GM12801 (cell line): ENCODE measurements around the gene PTCH1.

Experiments used
- TF ChIP-seq, protein P1 (sequence below): IDR thresholded peaks from one replicate; pipeline ENCODE4 v1.5.1; 2011; ENCODE audit warnings: control low read depth; ENCODE audit not compliant: insufficient read length; ENCODE audit errors: extremely low read depth

PTCH1 gene

DNA sequence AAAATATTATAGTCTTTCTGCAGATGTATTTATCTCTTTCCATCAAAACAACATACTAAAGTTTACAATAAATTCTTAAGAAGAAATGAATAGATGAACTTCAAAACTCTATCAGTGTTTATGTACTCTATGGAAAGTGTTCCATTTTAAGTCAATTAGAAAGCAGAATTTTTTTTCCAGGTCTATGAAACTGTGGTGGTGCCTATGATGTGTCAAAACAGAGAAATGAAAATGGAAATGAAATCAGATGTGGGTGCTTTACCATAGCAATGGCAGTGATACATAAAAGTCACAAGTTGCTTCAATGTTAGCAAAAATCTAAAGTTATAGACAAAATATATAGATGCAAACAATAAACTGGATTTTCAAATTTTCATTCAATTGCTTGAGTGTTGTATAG, 97.3 kb downstream of the PTCH1 start:
- TF ChIP-seq, protein P1, sequence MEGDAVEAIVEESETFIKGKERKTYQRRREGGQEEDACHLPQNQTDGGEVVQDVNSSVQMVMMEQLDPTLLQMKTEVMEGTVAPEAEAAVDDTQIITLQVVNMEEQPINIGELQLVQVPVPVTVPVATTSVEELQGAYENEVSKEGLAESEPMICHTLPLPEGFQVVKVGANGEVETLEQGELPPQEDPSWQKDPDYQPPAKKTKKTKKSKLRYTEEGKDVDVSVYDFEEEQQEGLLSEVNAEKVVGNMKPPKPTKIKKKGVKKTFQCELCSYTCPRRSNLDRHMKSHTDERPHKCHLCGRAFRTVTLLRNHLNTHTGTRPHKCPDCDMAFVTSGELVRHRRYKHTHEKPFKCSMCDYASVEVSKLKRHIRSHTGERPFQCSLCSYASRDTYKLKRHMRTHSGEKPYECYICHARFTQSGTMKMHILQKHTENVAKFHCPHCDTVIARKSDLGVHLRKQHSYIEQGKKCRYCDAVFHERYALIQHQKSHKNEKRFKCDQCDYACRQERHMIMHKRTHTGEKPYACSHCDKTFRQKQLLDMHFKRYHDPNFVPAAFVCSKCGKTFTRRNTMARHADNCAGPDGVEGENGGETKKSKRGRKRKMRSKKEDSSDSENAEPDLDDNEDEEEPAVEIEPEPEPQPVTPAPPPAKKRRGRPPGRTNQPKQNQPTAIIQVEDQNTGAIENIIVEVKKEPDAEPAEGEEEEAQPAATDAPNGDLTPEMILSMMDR: no peak

DNA sequence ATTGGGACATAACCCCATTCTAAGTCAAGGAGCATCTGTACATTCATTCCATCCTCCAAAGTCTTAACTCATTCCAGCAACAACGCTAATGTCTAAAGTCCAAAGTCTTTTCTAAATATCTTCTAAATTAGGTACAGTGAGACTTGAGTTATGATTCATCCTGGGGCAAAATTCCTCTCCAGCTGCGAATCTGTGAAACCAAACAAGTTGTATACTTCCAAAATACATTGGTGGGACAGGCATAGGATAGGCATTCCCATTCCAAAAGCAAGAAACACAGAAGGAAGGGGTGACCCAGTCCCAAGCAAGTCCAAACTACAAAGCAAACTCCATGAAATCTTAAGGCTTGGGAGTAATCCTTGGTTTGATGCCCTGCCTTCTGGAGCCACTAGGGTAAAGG, 101.6 kb downstream of the PTCH1 start:
- TF ChIP-seq, protein P1: no peak

DNA sequence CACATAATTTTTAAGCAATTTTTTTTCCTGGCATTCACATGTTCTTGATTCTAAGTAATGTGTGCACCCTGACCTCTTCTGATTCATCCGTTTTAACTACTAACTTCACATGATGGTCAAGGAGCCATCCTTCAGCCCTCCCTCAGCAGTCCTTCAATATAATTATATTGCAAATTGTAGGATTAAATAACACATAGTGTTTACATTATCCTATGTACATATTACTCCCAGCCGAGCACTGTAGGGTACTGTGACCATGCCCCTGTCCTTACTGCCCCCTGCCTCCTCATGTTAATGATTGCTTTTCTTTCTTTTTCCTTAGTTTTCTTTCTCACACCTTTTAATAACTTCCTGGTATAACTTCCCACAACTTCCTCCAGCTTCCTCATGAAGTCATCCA, 103.0 kb downstream of the PTCH1 start:
- TF ChIP-seq, protein P1: no peak

DNA sequence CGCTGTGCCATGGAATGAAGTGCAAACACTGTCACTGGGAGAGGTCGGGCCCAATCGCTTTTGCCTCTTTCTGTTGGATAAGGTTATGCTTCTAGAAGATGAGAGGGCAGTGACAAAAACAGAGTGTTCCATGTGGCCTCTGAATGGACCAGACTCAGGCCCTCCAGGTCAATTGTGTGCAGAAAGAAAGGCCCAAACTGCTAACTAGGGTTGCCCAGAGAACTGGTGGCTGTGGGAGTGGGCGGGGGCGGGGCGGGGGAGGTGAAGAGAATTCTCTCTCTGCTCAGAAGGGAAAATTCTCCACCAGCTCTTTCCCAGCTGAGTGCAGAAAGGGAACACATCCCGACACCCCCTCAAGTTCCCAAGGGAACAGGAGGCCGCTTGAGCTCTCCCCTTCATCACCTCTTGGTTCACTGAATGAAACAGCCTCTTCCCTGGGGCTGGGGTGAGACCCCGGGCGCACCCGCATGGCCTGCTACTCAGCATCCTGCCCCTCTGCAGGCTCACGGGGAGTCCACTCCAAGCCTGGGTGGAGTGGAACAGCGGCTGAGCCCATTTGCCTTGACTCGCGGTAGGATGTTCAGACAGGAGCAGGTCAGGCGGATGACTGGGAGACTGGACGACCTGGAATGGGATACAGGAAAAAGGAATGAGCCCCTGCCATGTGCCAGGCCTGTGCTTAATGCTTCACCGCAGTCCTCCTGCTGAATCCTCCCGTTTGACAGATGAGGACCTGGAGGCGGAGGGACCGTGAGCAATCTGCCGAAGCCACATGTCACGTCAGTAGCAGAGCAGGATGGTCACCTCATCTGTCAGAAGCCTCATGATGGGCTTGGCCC, 105.5 kb downstream of the PTCH1 start:
- TF ChIP-seq, protein P1: no peak

DNA sequence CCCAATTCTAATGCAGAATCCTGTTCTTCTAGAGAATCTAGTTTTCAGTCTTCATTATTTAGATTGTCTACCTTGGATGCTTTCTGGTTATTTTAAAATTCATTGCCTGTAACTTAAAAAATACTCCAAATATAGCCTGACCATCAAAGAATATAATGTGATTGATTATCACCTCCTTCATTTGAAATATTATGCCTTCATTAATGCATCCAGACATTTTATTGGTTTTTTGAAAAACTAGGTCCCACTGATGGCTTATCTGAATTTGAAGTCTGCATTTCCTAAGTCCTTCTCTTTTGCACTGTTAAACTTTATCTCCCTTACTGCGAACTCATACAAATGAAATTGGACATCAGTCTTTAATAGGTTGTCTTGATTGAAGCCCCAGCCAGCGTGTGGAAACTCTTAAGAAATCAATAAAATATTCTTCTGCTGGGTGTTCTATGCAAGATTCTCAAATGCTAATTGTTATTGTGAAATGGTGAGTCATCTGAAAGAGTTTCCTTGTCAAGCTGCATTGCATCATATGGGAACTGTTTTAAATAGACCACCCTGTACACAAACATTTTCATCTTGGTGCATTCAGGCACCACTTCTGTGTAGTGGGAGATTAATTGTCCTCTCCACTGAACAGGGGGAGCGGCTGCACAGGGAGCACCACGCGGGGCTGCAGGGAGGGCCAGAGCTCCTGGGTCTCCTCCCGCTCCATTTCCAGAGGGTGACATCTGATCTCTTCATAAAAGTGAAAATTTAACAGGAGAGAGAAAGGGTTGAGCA, 106.9 kb downstream of the PTCH1 start:
- TF ChIP-seq, protein P1: no peak

DNA sequence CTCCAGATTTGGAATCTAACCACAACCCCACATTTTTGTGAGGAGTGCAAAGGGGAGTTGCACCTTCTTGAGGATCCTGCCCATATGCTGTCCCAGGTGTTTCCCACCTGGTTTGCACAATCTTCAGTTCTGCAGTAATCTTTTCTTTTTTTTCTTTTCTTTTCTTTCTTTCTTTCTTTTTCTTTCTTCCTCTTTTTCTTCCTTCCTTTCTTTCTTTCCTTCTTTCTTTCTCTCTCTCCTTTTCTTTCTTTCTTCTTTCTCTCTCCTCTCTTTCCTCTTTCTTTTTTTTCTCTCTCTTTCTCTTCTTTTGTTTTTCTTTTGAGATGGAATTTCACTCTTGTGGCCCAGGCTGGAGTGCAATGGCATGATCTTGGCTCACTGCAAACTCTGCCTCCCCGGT, 109.2 kb downstream of the PTCH1 start:
- TF ChIP-seq, protein P1: no peak

DNA sequence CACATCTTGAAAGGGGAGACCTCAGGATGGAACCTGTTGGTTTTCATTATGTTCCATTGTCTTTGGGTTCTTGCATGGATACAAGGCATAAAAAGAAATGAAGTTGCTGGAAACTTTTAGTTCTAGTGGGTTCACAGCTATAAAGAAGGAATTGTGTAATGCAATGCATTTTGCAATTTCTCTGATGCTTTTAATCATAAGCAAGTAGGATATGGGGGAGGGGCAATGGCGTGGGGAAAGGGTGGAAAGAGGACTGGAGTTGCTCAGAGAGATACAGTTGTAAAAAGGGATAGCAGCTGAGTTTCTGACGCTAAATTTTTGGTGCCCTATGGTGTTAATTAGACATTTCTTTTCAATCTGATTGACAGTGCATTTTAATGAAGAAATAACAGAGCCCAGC, 110.7 kb downstream of the PTCH1 start:
- TF ChIP-seq, protein P1: no peak
